H1 (cell line): ENCODE results near the gene TELO2. TPM values are rescaled to one million over a fixed set of nuclear protein-coding genes. Genes with fewer than 3 reads are reported as not detected.

Experiments
- CTCF ChIA-PET: fragments of 300-600 bp; sonication (Branson Sonifier 250); formaldehyde crosslinking; loops from one replicate; lab custom pipeline; 2021; ENCODE audit not compliant: partially characterized antibody; lab: Charles Lee
- POLR2A ChIA-PET: fragments of 300-600 bp; sonication (Branson Sonifier 250); formaldehyde crosslinking; loops from one replicate; lab custom pipeline; 2021; ENCODE audit warnings: inconsistent platforms; ENCODE audit not compliant: partially characterized antibody; lab: Charles Lee
- DNase-seq, 2 experiments: peaks; one replicate each; pipeline versions ENCODE4 v3.0.0 to v3.0.0-alpha.2; 2010 to 2022; ENCODE audit warnings: low spot score in 2 of 2, low read depth in 1 of 2, mixed read lengths in 1 of 2
- FAIRE-seq: peaks from 2 replicates; lab custom pipeline; 2011; peaks lifted over from hg19 to GRCh38; lab: Jason Lieb, UNC
- H2AFZ ChIP-seq: 2 replicates; pipeline ENCODE4 v1.8.1; 2012; ENCODE audit warnings: low read length, inconsistent platforms
- H2AK5ac ChIP-seq: 2 replicates; pipeline ENCODE4 v1.6.1; 2013; ENCODE audit warnings: low read depth, low read length
- H2BK120ac ChIP-seq: replicated peaks from 2 replicates; pipeline ENCODE3; 2013; ENCODE audit warnings: low read depth, low read length, inconsistent platforms
- H2BK12ac ChIP-seq: 2 replicates; pipeline ENCODE4 v1.6.1; 2013; ENCODE audit warnings: low read depth, low read length
- H2BK15ac ChIP-seq: 2 replicates; pipeline ENCODE4 v1.6.1; 2013; ENCODE audit warnings: low read length
- H2BK20ac ChIP-seq: 2 replicates; pipeline ENCODE4 v1.6.1; 2013; ENCODE audit warnings: low read length
- H2BK5ac ChIP-seq: 2 replicates; pipeline ENCODE4 v1.6.1; 2013; ENCODE audit warnings: low read depth, low read length
- H3K14ac ChIP-seq: 2 replicates; pipeline ENCODE4 v1.6.1; 2013; ENCODE audit warnings: inconsistent platforms; ENCODE audit not compliant: insufficient read length
- H3K18ac ChIP-seq: 2 replicates; pipeline ENCODE4 v1.6.1; 2013; ENCODE audit warnings: low read length; ENCODE audit errors: extremely low read depth
- H3K23ac ChIP-seq: 2 replicates; pipeline ENCODE4 v1.6.1; 2013; ENCODE audit warnings: inconsistent platforms; ENCODE audit not compliant: insufficient read length
- H3K23me2 ChIP-seq: 2 replicates; pipeline ENCODE4 v1.6.1; 2013; ENCODE audit warnings: low read depth, low read length
- H3K27ac ChIP-seq: 2 replicates; pipeline ENCODE4 v1.6.1; 2011; ENCODE audit warnings: low read depth, low read length, inconsistent platforms
- H3K27me3 ChIP-seq, 4 experiments: replicated peaks in 1 of 4; 1 replicate in 1 of 4; 2 replicates in 3 of 4; pipeline versions ENCODE4 v1.6.1 to v1.8.1; 2011 to 2013; ENCODE audit warnings: low read length in 3 of 4, mild to moderate bottlenecking in 3 of 4, inconsistent platforms in 2 of 4, mixed read lengths in 2 of 4, moderate library complexity in 1 of 4; ENCODE audit not compliant: control insufficient read depth in 3 of 4, insufficient read depth in 3 of 4; ENCODE audit errors: extremely low read depth in 1 of 4
- H3K36me3 ChIP-seq, 4 experiments: 2 replicates each; pipeline versions ENCODE4 v1.6.1 to v1.8.1; 2011 to 2013; ENCODE audit warnings: mild to moderate bottlenecking in 4 of 4, low read length in 3 of 4, moderate library complexity in 2 of 4, control low read depth in 1 of 4, inconsistent platforms in 1 of 4; ENCODE audit not compliant: insufficient read depth in 4 of 4, control insufficient read depth in 2 of 4
- H3K4ac ChIP-seq: replicated peaks from 2 replicates; pipeline ENCODE3; 2013; ENCODE audit warnings: low read length, low read depth, mixed read lengths, inconsistent platforms; ENCODE audit not compliant: insufficient read length
- H3K4me1 ChIP-seq, 4 experiments: replicated peaks in 1 of 4; 1 replicate in 1 of 4; 2 replicates in 3 of 4; pipeline versions ENCODE4 v1.6.1 to v1.8.1; 2011 to 2013; ENCODE audit warnings: low read length in 3 of 4, inconsistent platforms in 2 of 4, mixed read lengths in 1 of 4; ENCODE audit not compliant: insufficient read depth in 4 of 4, control insufficient read depth in 3 of 4
- H3K4me2 ChIP-seq, 2 experiments: 2 replicates each; pipeline versions ENCODE4 v1.6.1 to v1.8.1; 2011 to 2013; ENCODE audit warnings: low read depth in 2 of 2, low read length in 2 of 2, control low read depth in 1 of 2, inconsistent platforms in 1 of 2, mild to moderate bottlenecking in 1 of 2; ENCODE audit not compliant: insufficient read depth in 1 of 2
- H3K4me3 ChIP-seq, 4 experiments: fragments of 200-600, 300-600 bp in 1 of 4; sonication (generic), shearing (Covaris generic), sonication (Bioruptor Twin) in 1 of 4; 2 replicates each; pipeline versions ENCODE4 v1.5.1 to v1.8.1; 2011 to 2016; ENCODE audit warnings: low read length in 4 of 4, low read depth in 3 of 4, control low read depth in 2 of 4, inconsistent platforms in 2 of 4, mild to moderate bottlenecking in 2 of 4, mixed read lengths in 1 of 4, moderate library complexity in 1 of 4; ENCODE audit not compliant: insufficient read depth in 2 of 4; ENCODE audit errors: extremely low read depth in 1 of 4
- H3K56ac ChIP-seq: replicated peaks from 2 replicates; pipeline ENCODE3; 2013; ENCODE audit warnings: low read depth, mild to moderate bottlenecking, mixed read lengths, low read length, inconsistent platforms; ENCODE audit not compliant: insufficient read length
- H3K79me1 ChIP-seq: 2 replicates; pipeline ENCODE4 v1.6.1; 2013; ENCODE audit warnings: low read depth, low read length, control low read depth
- H3K79me2 ChIP-seq, 2 experiments: 2 replicates each; pipeline versions ENCODE4 v1.6.1 to v1.8.1; 2012 to 2013; ENCODE audit warnings: low read length in 2 of 2, mild to moderate bottlenecking in 2 of 2, inconsistent platforms in 1 of 2; ENCODE audit not compliant: insufficient read depth in 2 of 2, control insufficient read depth in 1 of 2
- H3K9ac ChIP-seq, 4 experiments: replicated peaks in 1 of 4; 1 replicate in 1 of 4; 2 replicates in 3 of 4; pipeline versions ENCODE4 v1.6.1 to v1.8.1; 2011 to 2013; ENCODE audit warnings: low read depth in 3 of 4, low read length in 3 of 4, control low read depth in 2 of 4, mild to moderate bottlenecking in 2 of 4, moderate library complexity in 2 of 4, inconsistent platforms in 1 of 4; ENCODE audit errors: extremely low read depth in 1 of 4
- H3K9me3 ChIP-seq, 2 experiments: 2 replicates each; pipeline versions ENCODE4 v1.6.1 to v1.8.1; 2012 to 2013; ENCODE audit warnings: mild to moderate bottlenecking in 2 of 2, moderate library complexity in 2 of 2, control low read depth in 1 of 2, inconsistent platforms in 1 of 2, low read depth in 1 of 2, low read length in 1 of 2, mixed read lengths in 1 of 2; ENCODE audit not compliant: insufficient read depth in 2 of 2
- H4K20me1 ChIP-seq, 2 experiments: replicated peaks in 1 of 2; 2 replicates each; pipeline versions ENCODE3 to v1.8.1; 2011 to 2013; ENCODE audit warnings: inconsistent platforms in 2 of 2, low read length in 2 of 2, mild to moderate bottlenecking in 1 of 2; ENCODE audit not compliant: insufficient read depth in 2 of 2, control insufficient read depth in 1 of 2
- H4K5ac ChIP-seq: 2 replicates; pipeline ENCODE4 v1.6.1; 2013; ENCODE audit warnings: low read length, low read depth, mixed read lengths, inconsistent platforms; ENCODE audit not compliant: insufficient read length
- H4K8ac ChIP-seq: 2 replicates; pipeline ENCODE4 v1.8.0; 2013; ENCODE audit warnings: mild to moderate bottlenecking, moderate library complexity, low read length, inconsistent platforms; ENCODE audit not compliant: insufficient read depth; ENCODE audit errors: extremely low read depth
- H4K91ac ChIP-seq: replicated peaks from 2 replicates; pipeline ENCODE3; 2013; ENCODE audit warnings: low read length, mixed read lengths, inconsistent platforms; ENCODE audit not compliant: insufficient read length
- CEBPB ChIP-seq: IDR thresholded peaks from 2 replicates; pipeline ENCODE4 v1.6.1; 2012; ENCODE audit warnings: low read depth, low read length
- EZH2 ChIP-seq: fragments of 200-600 bp; sonication (generic); IDR thresholded peaks from 2 replicates; pipeline ENCODE4 v1.7.1; 2012; ENCODE audit warnings: low read depth, mild to moderate bottlenecking, moderate library complexity, low read length, inconsistent platforms; ENCODE audit not compliant: severe bottlenecking
- FOSL1 ChIP-seq: IDR thresholded peaks from 2 replicates; pipeline ENCODE4 v1.6.1; 2011; ENCODE audit warnings: mild to moderate bottlenecking, low read depth, low read length, moderate library complexity; ENCODE audit not compliant: insufficient read depth
- GTF2F1 ChIP-seq: IDR thresholded peaks from 2 replicates; pipeline ENCODE4 v1.6.1; 2012; ENCODE audit warnings: low read depth, low read length, improper control_type of control experiment, borderline replicate concordance
- RBBP5 ChIP-seq: IDR thresholded peaks from 2 replicates; pipeline ENCODE4 v1.7.1; 2012; ENCODE audit warnings: low read depth, mild to moderate bottlenecking, inconsistent platforms, low read length, moderate library complexity, borderline replicate concordance
- SP2 ChIP-seq: IDR thresholded peaks from 2 replicates; pipeline ENCODE4 v1.6.1; 2012; ENCODE audit warnings: mild to moderate bottlenecking, low read length, inconsistent platforms
- TBP ChIP-seq: IDR thresholded peaks from 2 replicates; pipeline ENCODE4 v1.6.1; 2011; ENCODE audit warnings: low read depth, low read length, improper control_type of control experiment
- TCF12 ChIP-seq: IDR thresholded peaks from 2 replicates; pipeline ENCODE4 v1.6.1; 2011; ENCODE audit warnings: low read depth, mild to moderate bottlenecking, low read length
- TEAD4 ChIP-seq: IDR thresholded peaks from 2 replicates; pipeline ENCODE4 v1.6.1; 2012; ENCODE audit warnings: low read depth, low read length, inconsistent platforms, mixed read lengths
- WGBS, 2 experiments: shearing (Covaris generic) in 1 of 2; methylation state at CpG; one replicate each; pipeline versions ENCODE4 v1.1.6 to v1.1.7; 2013 to 2015; ENCODE audit warnings: low lambda C conversion rate in 2 of 2, mixed read lengths in 2 of 2, inconsistent platforms in 1 of 2, low coverage in 1 of 2, missing lambda C conversion rate in 1 of 2; ENCODE audit not compliant: insufficient replicate concordance in 2 of 2, insufficient coverage in 1 of 2, insufficient read length in 1 of 2; ENCODE audit errors: extremely low coverage in 1 of 2, missing lambda C conversion rate in 1 of 2; 5-methylcytosine and 5-hydroxymethylcytosine counted together
- polyA plus RNA-seq, 7 experiments: library from polyadenylated mRNA; depleted of rRNA in 3 of 7; stranded (reverse) in 5 of 7; unstranded in 2 of 7; fragments of >200 nt in 5 of 7; fragments of 200-250 nt in 2 of 7; gene quantifications; 1 replicate in 5 of 7; 2 replicates in 1 of 7; 4 replicates in 1 of 7; pipeline versions ENCODE4 v1.2.1 to v1.2.3, GENCODE V29; 2011 to 2013; ENCODE audit warnings: missing spikeins in 2 of 7, mixed read lengths in 2 of 7
- total RNA-seq: library from RNA; stranded (reverse); fragmentation: NEBNext Ultra II Directional; extraction: Animal tissue kit (Norgen Biotek cat#: 25700); gene quantifications from 2 replicates; pipeline ENCODE4 v1.2.1, GENCODE V29; 2021

TELO2 gene
- total and polyA plus RNA-seq, 2 of the 8 experiments (the other 6 are each of a cell fraction or from before 2014, with no cell fraction given): 39.3 to 64.8 TPM

- Histone ChIP-seq H4K8ac (no peak overlapping the region), H3K56ac (no peak overlapping the region), H3K4me3 (no peak overlapping the region), H3K14ac (no peak overlapping the region), H4K5ac (no peak overlapping the region), H3K18ac (no peak overlapping the region), H3K4ac (no peak overlapping the region), H3K23ac (no peak overlapping the region), H3K4me2 (no peak overlapping the region), H2BK20ac (no peak overlapping the region), H2AFZ (no peak overlapping the region), H3K4me1 (no peaks in the 10 kb centered on the region), H3K36me3 (peaks cover 0 to 6% (median under 1%) of the 10 kb centered on the region in 4 experiments; a peak in 3 of 8 replicates), H2BK12ac (no peak overlapping the region), H2AK5ac (no peak overlapping the region), H3K9ac (no peak overlapping the region), H3K27ac (no peak overlapping the region), H2BK120ac (no peak overlapping the region), H3K27me3 (no peaks in the 10 kb centered on the region), H4K20me1 (peaks cover 3% of the 10 kb centered on the region in 2 experiments), H4K91ac (no peak overlapping the region), H2BK15ac (no peak overlapping the region), H2BK5ac (no peak overlapping the region; the same call in 1 of the 2 replicates), H3K79me1 (no peaks in the 10 kb centered on the region; the same call in 1 of the 2 replicates), H3K79me2 (no peaks in the 10 kb centered on the region), H3K23me2 (no peaks in the 10 kb centered on the region), H3K9me3 (no peaks in the 10 kb centered on the region)
- DNase-seq (no peak), FAIRE-seq (no peak)
- WGBS, 2 experiments: 90% methylated on average over 11 of the region's 12 CpGs; no CpG with 5 or more reads in 1 of the 2 experiments
- CTCF ChIA-PET: no interaction called here
- POLR2A ChIA-PET: interaction anchor here (1.0 kb wide), 1 partner anchor 60 kb away, joined by 3 read pairs; no protein-coding TSS in a partner anchor
- no peak for TF ChIP-seq TCF12
- TF ChIP-seq FOSL1: no peak
- no peak for TF ChIP-seq GTF2F1
- no peak for TF ChIP-seq RBBP5
- no peak for TF ChIP-seq SP2
- no peak for TF ChIP-seq CEBPB
- no peak for TF ChIP-seq TBP
- TF ChIP-seq TEAD4: no peak
- no peak for TF ChIP-seq EZH2
Observed at GRCh38 chr16:1551166-1551565, 58.0 kb downstream of the TELO2 start.
